Measurements from ENCODE around the gene CENPI. TPM values are rescaled to one million over a fixed set of nuclear protein-coding genes. Genes with fewer than 3 reads are reported as not detected.

Gene CENPI
- total RNA-seq, 1 experiment from 2014 or later = 15.3 TPM

DNA sequence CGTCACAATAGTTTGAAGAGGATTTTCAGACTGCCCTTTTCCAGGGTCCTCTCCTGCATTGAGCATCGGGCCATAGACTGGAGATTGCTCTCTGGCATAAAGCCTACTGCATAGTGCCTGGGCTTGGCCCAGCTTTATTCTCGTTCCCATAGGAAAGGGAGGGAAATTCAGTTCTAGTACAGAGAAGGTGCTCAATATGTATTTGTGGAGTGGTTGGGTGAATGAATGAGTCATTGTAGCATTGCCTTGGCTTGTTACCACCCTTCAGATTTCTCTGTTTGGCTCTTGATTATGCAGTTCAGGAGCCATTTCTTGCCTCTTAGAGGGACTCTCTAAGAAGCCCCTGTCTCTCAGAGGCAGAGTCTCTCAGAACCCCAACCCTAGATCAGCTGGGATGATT lies 16.8 kb upstream of the CENPI start:
- Histone ChIP-seq H3K36me3 (ENCODE audit: control insufficient read depth in 1 of 2, insufficient read depth in 2 of 2, low read length in 2 of 2) (no peaks in the 10 kb centered on the region), H3K9me2 (ENCODE audit: insufficient read depth) (no peaks in the 10 kb centered on the region), H4K20me1 (ENCODE audit: insufficient read depth) (no peaks in the 10 kb centered on the region), H3K9ac (ENCODE audit: low read length) (no peak overlapping the region), H2AFZ (ENCODE audit: low read depth, low read length, poor library complexity, severe bottlenecking) (no peak overlapping the region), H3K27me3 (ENCODE audit: insufficient read depth, low read length) (no peaks in the 10 kb centered on the region), H3K4me1 (ENCODE audit: control insufficient read depth in 1 of 2, insufficient read depth in 2 of 2, low read length in 2 of 2) (no peaks in the 10 kb centered on the region), H3K27ac (ENCODE audit: low read depth, low read length) (no peak overlapping the region), H3K79me2 (ENCODE audit: insufficient read depth, low read length) (no peaks in the 10 kb centered on the region), H3K4me3 (replicated peaks in 1 of 2; ENCODE audit: low read depth in 1 of 2, low read length in 2 of 2) (no peak overlapping the region), H3K4me2 (ENCODE audit: low read length) (no peak overlapping the region), H3K9me3 (ENCODE audit: control insufficient read depth in 1 of 2, insufficient read depth in 1 of 2, low read depth in 1 of 2, low read length in 2 of 2) (no peaks in the 10 kb centered on the region)
- ATAC-seq (no peak), DNase-seq (ENCODE audit: low read depth, low spot score) (no peak)
- CTCF ChIA-PET = no interaction called here
- intact Hi-C loops (cut with micrococcal nuclease) = no loop called here
- RAD21 ChIA-PET (ENCODE audit: low non-redundant PET in 1 of 2, low total read pairs in 2 of 2, uncharacterized antibody in 2 of 2, unreplicated experiment in 2 of 2) = no interaction called here
- TF ChIP-seq POLR2A (IDR thresholded peaks at IDR 0.05; ENCODE audit: borderline replicate concordance, extremely low read depth, insufficient read depth, insufficient read length) (no peak), EZH2phosphoT487 (IDR thresholded peaks at IDR 0.05; ENCODE audit: borderline replicate concordance) (no peak), SRF (IDR thresholded peaks at IDR 0.05; ENCODE audit: low read depth) (no peak), EZH2 (IDR thresholded peaks at IDR 0.05) (no peak), CEBPB (IDR thresholded peaks at IDR 0.05; ENCODE audit: low read depth) (no peak), JUND (IDR thresholded peaks at IDR 0.05) (no peak), YY1 (IDR thresholded peaks at IDR 0.05; ENCODE audit: extremely low read depth, insufficient replicate concordance, low read depth, low read length) (no peak), RAD21 (IDR thresholded peaks at IDR 0.05; ENCODE audit: low read depth) (no peak), TCF7L2 (IDR thresholded peaks at IDR 0.05; ENCODE audit: borderline replicate concordance, extremely low read depth, insufficient read depth, insufficient read length) (no peak), ELF1 (IDR thresholded peaks at IDR 0.05; ENCODE audit: borderline replicate concordance, low read depth) (no peak), ZFX (IDR thresholded peaks at IDR 0.05) (no peak), SP1 (IDR thresholded peaks at IDR 0.05; ENCODE audit: low read depth) (no peak), POLR2AphosphoS5 (IDR thresholded peaks at IDR 0.05; ENCODE audit: low read depth, low read length) (no peak), FOSL1 (IDR thresholded peaks at IDR 0.05; ENCODE audit: low read depth) (no peak), CBX3 (IDR thresholded peaks at IDR 0.05; ENCODE audit: low read depth) (no peak)
- TF ChIP-seq, protein P1, sequence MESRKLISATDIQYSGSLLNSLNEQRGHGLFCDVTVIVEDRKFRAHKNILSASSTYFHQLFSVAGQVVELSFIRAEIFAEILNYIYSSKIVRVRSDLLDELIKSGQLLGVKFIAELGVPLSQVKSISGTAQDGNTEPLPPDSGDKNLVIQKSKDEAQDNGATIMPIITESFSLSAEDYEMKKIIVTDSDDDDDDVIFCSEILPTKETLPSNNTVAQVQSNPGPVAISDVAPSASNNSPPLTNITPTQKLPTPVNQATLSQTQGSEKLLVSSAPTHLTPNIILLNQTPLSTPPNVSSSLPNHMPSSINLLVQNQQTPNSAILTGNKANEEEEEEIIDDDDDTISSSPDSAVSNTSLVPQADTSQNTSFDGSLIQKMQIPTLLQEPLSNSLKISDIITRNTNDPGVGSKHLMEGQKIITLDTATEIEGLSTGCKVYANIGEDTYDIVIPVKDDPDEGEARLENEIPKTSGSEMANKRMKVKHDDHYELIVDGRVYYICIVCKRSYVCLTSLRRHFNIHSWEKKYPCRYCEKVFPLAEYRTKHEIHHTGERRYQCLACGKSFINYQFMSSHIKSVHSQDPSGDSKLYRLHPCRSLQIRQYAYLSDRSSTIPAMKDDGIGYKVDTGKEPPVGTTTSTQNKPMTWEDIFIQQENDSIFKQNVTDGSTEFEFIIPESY (IDR thresholded peaks at IDR 0.05; ENCODE audit: extremely low read depth, insufficient replicate concordance, low read length) = no peak
- TF ChIP-seq, protein P2, sequence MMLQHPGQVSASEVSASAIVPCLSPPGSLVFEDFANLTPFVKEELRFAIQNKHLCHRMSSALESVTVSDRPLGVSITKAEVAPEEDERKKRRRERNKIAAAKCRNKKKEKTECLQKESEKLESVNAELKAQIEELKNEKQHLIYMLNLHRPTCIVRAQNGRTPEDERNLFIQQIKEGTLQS (IDR thresholded peaks at IDR 0.05) = no peak
- TF ChIP-seq, protein P3, sequence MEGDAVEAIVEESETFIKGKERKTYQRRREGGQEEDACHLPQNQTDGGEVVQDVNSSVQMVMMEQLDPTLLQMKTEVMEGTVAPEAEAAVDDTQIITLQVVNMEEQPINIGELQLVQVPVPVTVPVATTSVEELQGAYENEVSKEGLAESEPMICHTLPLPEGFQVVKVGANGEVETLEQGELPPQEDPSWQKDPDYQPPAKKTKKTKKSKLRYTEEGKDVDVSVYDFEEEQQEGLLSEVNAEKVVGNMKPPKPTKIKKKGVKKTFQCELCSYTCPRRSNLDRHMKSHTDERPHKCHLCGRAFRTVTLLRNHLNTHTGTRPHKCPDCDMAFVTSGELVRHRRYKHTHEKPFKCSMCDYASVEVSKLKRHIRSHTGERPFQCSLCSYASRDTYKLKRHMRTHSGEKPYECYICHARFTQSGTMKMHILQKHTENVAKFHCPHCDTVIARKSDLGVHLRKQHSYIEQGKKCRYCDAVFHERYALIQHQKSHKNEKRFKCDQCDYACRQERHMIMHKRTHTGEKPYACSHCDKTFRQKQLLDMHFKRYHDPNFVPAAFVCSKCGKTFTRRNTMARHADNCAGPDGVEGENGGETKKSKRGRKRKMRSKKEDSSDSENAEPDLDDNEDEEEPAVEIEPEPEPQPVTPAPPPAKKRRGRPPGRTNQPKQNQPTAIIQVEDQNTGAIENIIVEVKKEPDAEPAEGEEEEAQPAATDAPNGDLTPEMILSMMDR (IDR thresholded peaks at IDR 0.05 in 2 of 3, conservative IDR thresholded peaks at IDR 0.05 in 1 of 3; ENCODE audit: borderline replicate concordance in 1 of 3, insufficient read depth in 1 of 3, low read depth in 2 of 3, low read length in 2 of 3) = no peak
- TF ChIP-seq, protein P4, sequence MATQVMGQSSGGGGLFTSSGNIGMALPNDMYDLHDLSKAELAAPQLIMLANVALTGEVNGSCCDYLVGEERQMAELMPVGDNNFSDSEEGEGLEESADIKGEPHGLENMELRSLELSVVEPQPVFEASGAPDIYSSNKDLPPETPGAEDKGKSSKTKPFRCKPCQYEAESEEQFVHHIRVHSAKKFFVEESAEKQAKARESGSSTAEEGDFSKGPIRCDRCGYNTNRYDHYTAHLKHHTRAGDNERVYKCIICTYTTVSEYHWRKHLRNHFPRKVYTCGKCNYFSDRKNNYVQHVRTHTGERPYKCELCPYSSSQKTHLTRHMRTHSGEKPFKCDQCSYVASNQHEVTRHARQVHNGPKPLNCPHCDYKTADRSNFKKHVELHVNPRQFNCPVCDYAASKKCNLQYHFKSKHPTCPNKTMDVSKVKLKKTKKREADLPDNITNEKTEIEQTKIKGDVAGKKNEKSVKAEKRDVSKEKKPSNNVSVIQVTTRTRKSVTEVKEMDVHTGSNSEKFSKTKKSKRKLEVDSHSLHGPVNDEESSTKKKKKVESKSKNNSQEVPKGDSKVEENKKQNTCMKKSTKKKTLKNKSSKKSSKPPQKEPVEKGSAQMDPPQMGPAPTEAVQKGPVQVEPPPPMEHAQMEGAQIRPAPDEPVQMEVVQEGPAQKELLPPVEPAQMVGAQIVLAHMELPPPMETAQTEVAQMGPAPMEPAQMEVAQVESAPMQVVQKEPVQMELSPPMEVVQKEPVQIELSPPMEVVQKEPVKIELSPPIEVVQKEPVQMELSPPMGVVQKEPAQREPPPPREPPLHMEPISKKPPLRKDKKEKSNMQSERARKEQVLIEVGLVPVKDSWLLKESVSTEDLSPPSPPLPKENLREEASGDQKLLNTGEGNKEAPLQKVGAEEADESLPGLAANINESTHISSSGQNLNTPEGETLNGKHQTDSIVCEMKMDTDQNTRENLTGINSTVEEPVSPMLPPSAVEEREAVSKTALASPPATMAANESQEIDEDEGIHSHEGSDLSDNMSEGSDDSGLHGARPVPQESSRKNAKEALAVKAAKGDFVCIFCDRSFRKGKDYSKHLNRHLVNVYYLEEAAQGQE (IDR thresholded peaks at IDR 0.05; ENCODE audit: low read depth) = no peak
- no TSS peak for BruUV-seq (replicated peaks)
- POLR2A ChIA-PET = no interaction called here

All from HCT116 (cell line).